Measurements from ENCODE around the gene PRRX2.

PRRX2 gene

DNA sequence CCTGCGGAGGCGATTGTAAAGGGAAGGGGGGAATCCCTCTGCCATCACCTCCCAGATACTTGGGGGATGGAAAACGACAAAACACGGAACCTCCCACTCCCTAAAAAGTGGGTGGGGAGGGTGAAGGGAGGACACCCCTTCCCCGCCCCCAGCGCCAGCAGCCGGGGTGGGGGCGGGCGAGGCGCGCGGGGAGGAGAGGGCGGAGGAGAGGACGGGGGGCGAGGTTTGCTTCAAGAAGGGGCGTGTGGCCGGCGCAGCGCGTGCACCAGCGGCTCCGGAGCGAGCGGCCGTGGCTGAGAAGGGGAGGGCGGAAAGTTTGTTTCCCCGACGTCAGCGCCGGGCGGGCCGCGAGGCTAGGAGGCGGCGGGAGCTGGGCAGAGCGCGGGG, at the start of gene PRRX2:
PRRX2 (plus strand) TSS at position 259 of the 387 bp plus-strand sequence. CDS start 221 bp downstream, outside the sequence.
- in situ Hi-C loops (cut with HindIII; ENCODE audit: low sequenced_read_pairs), result no loop called here

DNA sequence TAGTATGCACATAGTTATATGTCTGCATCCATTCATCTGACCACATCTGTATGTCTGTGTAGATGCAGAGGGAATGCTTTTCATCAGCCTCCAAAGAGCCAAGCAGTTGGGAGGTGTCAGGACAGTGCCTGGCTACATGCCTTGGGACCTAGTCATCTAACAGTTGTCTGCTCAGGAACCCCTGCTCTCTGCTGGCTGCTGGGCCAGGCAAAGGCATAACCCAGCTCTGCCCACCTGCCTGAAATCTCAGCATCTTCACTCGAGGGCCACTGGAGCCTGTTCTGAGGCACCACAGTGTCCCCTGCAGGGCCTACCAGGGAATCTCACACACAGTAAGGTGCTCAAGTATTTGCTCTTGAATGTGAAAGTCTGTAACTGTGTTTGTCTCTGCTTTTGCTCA, 48.3 kb upstream of the PRRX2 start:
- in situ Hi-C loops (cut with HindIII; ENCODE audit: low sequenced_read_pairs), result no loop called here

DNA sequence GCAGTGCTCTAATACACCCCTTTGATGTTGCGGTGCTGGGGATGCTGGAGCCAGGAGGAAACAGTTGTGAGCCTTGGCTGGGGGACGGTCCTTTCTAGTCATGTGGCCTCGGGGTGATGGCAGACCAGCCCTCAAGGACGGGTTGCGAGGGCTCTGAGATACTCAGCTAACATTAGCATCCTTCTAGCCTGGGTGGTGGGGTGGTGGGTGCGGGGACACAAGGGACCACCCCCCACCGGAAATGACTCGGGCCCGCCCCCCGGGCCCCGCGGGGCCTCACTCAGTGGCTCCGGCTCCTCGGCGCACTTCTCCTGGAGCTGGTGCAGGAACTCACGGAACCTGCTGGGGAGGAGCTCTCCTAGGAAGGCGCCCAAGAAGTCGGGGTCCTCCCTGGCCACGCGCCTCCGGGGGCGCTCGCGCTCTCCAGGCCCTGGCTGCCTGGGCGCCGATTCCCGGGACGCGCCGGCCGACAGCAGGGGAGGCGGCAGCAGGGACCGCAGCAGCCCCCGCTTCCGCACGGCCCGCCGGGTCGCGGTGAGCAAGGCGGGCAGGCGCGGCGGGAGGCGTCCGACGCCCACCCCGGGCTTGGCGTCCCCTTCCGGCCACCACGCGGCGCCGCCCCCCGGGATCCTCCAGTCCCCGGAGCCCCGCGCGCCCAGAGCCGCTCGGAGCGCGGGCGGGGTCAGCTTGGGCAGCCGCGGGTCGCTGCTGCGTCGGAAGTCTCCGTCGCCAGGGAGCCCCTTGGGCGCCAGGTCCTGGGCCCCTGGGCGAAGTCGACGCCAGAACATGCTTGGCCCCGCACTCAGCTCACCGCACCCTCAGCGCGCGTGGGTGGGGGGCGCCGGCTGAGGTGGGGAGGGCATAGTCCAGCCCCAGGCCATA, 45.4 kb upstream of the PRRX2 start:
- in situ Hi-C loops (cut with HindIII; ENCODE audit: low sequenced_read_pairs), result no loop called here

DNA sequence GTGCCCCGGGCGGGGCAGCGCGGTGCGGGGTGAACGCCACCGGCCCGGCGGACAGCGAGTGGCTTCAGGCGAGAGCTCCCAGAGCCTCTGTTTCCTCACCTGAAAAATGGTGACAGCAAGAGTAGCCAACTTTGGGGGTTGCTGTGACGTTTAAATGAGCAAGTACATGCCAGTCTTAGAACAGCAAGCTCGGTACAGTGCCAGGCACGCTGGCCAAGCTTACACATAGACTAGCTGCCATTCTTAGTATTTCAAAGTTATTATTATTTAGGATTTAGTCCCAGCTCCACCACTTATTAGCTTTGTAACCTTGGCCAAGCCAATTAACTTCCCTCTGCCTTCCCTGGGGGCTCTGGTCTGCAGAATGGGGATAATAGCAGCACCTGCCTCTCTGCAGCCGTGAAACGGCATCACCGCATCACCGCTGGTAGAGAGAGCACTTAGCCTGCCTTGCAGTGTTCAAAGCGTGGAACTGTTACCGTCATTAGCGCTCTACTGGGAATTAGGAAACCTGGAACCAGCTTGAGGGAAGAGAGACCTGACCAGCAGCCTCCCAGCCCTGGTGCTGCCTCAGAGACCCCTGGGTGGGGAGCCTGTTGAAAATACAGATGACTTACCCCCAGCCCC, 44.7 kb upstream of the PRRX2 start, which contains the start of gene C9orf50:
C9orf50 (minus strand) TSS at position 433 of the 627 bp plus-strand sequence. CDS start 527 bp downstream, outside the sequence.
- in situ Hi-C loops (cut with HindIII; ENCODE audit: low sequenced_read_pairs), result no loop called here

DNA sequence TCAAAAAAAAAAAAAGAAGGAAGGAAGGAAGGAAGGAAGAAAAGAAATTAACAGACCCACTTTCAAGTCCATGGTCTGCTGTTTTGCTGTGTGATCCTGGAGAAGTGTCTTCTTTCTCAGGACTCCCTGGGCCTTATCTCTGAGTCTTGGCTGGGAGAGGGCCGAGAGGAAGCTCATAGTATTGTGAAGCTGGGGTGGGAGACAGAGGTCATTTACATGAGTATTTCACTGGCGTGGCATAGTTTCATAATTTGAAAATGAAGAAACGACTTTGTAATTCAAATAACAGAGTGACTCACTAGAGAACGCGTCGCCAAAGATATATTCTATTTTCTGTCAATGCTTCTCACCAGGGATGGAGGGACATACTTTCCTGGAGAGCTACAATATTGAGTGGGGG, 42.1 kb upstream of the PRRX2 start:
- in situ Hi-C loops (cut with HindIII; ENCODE audit: low sequenced_read_pairs), result no loop called here

DNA sequence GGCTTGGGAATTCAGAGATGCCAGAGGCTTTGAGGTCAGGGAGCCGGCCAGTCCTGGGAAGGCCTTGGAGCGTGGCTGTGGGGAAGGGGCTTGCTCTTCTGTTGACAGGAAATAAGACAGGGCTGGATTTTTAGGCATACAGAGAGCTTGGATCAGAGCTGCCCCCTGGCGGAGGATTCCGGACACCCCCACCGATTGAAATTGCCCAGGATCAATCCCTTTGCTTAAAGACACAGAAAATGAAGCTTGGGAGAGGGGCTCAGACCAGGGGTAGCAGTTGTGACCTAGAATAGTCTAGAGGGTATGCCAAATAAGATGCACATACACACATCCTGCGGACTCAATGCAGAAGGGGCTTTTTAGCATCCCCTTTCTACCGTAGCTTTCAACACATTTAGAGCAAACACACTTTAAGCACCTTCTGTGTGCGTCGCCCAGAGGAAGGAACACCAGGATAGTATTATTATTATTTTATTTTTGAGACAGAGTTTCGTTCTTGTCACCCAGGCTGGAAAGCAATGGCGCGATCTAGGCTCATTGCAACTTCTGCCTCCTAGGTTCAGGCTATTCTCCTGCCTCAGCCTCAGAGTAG, 41.2 kb upstream of the PRRX2 start:
- in situ Hi-C loops (cut with HindIII; ENCODE audit: low sequenced_read_pairs), result no loop called here

DNA sequence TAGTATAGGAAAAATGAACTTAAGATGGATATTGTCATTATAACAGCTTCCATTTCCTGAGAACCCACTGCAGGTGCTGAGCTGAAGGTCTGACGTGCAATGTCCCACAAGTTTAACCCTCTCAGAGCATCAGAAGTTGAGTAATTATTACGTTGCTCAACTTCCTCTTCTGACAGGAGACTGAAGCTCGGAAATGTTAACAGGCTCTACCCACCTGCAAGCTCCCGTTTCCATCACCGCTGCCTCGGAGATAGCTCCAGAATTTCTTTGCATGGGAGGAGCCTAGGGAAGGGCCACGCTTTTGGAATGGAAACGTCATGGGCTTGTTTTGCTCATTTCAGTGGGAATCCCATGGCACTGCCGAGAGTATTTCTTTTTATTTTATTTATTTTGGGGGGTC, 40.5 kb upstream of the PRRX2 start:
- in situ Hi-C loops (cut with HindIII; ENCODE audit: low sequenced_read_pairs), result no loop called here

DNA sequence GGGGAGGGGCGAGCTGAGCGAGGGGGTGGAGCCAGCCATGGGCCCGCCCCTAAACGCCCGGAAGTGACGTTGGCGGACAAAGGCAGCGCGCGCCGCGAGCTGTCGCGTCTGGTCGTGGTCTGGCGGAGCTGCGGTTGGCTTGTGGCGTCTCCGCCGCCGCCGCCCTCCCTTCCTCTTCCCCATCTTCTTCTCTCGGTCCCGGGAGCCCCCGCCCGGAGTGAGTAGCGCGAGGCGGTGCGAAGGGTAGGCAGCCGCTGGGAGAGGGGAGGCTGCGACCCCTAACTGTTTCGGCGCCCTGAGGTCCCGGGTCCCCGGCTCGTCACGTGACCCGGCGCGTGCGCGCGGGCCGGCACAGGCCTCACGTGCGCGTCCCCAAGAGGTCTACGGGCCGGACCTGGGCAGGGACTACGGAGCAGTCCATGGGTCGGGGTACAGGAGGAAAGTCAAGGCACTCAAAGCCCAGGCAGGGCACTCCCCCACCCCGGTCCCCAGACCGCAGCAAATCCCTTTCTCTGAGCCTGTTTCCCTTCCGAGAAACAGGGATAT, 39.3 kb upstream of the PRRX2 start, which contains the start of gene NTMT1:
NTMT1 (plus strand) TSS at position 85 of the 546 bp plus-strand sequence. CDS start 6,541 bp downstream, outside the sequence.
- in situ Hi-C loops (cut with HindIII; ENCODE audit: low sequenced_read_pairs), result no loop called here

DNA sequence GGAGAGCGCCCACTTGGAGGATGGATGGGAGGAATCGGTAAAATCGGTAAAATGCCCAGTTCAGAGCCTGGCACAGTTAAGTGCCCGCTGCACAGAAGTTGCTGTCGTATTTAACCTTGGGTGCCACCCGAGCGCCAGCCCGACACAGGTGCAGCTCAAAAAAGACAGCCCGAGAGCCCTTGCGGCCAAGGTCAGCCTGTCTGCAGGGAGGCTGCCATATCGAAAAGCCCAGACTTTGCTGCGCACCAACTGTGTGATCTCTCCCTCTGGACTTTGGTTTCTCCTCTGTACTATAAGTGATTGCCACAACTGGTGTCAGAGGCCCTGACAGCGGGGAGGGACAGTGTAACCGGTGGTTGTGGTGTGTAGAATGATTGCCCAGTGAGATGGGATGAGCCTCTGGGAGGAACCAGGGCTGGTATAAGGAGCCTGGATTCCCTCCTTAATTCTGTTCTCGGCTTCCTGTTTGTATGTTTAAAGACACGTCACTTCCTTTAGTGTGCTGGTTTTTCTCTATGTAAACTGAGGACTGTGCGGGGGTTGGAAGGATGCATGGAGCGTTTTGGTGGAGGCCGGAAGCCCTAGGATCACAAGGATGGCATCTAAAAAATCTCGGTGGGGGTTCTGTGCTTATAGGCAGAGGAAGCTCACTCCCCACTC, 38.7 kb upstream of the PRRX2 start:
- in situ Hi-C loops (cut with HindIII; ENCODE audit: low sequenced_read_pairs), result no loop called here

DNA sequence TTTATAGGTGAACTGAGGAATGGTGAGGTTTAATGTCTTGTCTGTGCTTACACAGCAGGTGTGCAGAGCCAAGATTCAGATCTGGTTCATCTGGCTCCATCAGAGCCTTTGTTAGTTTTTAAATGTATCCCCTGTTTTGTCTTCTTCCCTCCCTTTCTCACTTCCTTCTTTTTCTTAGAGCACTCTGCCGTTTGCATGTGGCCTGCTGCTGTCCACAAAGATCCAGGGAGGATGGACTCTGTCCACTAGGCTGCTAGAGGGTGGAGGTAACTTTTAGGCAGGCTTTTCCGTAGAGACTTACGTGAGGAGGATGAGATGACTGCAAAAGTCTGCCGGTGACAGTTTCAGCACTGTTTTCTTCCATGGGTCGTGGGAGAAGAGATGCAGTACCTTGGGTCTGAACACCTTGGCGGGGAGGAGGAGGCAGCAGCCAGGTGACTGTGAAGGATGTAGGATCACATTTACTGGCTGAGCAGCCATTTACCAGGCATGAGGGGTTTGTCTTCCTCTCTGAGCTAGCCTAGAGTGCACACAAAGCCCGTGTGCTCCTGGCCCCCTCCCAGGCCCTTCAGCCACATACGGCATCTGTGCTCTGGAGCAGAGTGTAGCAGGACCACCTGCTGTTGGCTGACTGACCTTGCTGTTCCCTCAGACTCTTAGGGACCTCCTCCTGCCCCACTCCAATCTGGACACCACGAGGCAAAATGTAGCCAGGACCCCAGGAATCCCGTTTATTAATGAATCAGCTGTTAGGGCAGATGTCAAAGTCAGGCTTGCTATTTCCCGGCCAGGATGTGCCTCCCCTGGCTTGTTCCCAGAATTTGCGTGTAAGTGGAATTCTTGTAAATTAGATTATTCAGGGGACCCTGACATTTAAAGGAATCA, 37.6 kb upstream of the PRRX2 start:
- in situ Hi-C loops (cut with HindIII; ENCODE audit: low sequenced_read_pairs), result no loop called here

DNA sequence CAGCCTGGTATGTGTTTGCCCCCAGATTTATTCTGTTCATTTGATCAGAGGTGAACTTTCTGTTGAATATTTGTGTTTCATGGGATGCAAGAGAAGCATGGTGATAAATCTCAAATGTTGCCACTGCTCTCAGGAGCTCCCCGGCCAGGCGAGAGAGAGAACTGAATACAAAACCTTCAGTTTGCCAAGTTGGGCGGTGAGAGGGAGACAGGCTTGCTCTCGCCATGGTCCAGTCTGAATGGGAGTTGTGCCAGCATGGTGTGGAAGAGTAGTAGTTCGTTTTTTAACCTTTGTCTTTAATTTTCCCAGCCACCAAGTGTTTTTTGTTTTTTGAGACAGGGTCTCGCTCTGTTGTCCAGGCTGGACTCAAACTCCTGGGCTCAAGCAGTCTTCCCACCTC, 36.7 kb upstream of the PRRX2 start:
- in situ Hi-C loops (cut with HindIII; ENCODE audit: low sequenced_read_pairs), result no loop called here

DNA sequence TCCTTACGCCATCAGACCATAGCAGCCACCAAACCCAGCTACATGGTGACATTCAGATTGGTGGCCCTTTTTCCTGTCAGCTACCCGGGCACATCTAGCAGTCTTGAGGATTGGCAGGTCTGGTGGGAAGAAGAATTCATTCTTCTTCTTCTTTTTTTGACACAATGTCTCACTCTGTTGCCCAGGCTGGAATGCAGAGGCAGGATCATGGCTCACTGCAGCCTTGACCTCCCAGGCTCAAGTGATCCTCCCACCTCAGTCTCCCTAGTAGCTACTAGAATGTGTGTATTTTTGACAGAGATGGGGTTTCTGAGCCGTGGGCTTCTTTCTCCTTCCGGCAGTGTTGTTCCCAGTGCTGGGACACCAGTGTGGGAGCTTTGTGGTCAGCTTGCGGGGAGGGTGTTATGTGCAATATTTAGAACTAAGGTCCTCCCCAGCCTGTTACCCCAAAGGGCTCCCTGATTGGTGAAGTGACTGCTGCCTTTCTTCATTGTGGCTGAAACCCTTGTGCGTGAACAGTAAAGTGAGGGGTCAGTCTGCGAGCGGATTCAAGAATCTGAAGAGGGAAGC, 36.1 kb upstream of the PRRX2 start:
- in situ Hi-C loops (cut with HindIII; ENCODE audit: low sequenced_read_pairs), result no loop called here

DNA sequence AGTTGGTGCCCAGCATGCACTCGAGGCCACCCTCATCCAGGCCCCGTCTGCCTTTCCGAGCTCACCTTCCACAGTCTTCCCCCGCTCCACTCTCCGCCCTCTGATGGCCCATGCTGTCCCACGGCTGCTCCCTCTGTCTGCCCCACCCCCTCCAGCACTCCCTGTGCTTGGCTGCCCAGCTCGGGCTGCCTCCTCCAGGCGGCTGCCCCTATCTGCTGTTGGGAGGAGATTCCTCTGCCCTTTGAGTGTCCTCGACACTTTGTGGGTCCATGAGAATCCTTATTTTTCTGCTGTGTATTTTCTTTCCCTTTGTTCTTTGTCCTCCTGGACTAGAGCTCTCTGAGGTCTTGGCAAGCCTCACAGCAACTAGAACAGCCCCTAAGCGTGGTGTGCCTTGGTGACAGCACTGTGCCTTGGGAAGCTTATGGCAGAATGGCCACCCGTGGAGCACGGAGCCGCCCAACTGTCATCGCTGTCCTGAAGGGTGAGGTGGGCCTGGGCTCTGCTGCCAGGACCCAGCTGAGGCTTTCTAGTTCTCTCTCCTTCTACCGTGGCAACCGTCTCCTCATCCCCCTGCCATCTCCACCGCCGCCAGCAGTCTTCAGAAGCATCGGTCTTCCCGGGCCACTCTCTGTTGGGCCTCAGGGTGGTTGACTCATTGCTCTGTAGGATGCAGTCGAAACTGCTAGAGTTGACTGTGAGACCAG, 34.3 kb upstream of the PRRX2 start:
- in situ Hi-C loops (cut with HindIII; ENCODE audit: low sequenced_read_pairs), result loop anchor here (5.0 kb wide), 1 partner anchor 96 kb away; no protein-coding TSS in a partner anchor

DNA sequence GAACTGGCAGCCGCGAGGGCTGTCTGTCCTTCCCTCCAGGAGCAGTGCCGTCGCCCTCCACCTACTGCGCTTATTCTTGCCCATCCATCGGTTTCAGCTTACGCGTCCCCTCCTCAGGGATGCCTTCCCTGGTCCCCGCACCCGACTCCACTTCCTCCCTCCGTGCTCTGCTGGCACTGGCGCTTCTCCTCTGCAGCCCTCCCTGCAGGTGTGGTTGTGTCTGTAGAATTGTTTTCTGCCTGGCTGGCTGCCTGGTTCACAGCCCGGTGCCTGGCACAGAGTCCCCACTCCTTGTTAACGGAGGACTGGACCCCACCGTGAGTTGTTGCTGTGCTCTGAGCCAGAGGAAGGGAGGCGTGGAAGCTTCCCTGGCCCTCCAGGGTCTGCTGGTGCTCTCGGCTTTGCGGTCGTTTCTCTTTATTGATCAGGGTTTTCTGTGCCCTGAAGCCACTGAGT, 33.7 kb upstream of the PRRX2 start:
- in situ Hi-C loops (cut with HindIII; ENCODE audit: low sequenced_read_pairs), result loop anchor here (5.0 kb wide), 1 partner anchor 96 kb away; no protein-coding TSS in a partner anchor

DNA sequence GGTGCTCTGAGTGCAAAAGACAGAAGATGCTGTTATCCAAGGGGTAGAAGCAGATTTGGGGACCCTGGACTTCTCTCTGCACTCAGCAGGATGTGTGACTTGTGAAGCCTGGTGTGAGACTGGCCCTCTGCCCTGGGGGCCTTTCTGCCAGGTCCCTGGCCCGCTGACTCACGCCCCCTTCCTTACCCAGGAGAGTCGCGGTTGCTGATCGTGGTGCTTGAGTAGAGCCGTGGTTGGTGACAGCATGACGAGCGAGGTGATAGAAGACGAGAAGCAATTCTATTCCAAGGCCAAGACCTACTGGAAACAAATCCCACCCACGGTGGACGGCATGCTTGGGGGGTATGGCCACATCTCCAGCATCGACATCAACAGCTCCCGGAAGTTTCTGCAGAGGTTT, 33.0 kb upstream of the PRRX2 start:
- in situ Hi-C loops (cut with HindIII; ENCODE audit: low sequenced_read_pairs), result loop anchor here (5.0 kb wide), 1 partner anchor 95 kb away; no protein-coding TSS in a partner anchor

DNA sequence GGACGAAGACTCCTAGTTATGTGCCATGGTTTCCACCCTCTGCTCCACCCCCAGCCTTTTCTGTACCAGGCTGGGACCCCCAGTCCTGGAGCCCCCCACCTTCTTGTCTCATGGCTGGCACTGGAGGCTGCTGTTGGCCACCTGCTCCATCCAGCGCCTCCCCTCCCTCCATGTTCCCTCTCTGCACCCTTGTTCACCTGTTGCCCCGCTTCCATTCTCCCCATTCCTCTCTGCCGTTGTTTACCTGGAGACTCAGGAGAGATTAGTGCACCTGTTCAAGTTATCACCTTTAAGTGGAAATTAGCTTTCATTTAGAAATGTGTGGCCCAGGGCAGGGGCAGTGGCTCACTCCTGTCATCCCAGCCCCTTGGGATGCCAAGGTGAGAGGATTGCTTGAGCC, 32.2 kb upstream of the PRRX2 start:
- in situ Hi-C loops (cut with HindIII; ENCODE audit: low sequenced_read_pairs), result loop anchor here (5.0 kb wide), 1 partner anchor 94 kb away; no protein-coding TSS in a partner anchor

DNA sequence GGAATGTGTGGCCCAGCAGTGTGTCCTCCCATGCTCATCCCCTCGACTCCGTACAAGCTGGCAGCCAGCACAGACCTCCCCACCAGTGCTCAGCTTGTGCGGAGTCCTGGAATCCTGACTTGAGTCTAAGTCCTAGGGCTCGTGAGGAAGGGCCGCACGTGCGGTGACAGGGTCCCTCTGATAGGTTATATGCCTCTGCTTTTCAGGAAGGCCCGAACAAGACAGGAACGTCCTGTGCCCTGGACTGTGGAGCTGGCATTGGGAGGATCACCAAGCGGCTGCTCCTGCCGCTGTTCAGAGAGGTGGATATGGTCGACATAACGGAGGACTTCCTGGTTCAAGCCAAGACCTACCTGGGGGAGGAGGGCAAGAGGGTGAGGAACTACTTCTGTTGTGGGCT, 31.6 kb upstream of the PRRX2 start:
- in situ Hi-C loops (cut with HindIII; ENCODE audit: low sequenced_read_pairs), result loop anchor here (5.0 kb wide), 1 partner anchor 93 kb away; no protein-coding TSS in a partner anchor

Measured in DLD1 (cell line).